ENCODE data around the gene NBEA.

Gene NBEA

DNA sequence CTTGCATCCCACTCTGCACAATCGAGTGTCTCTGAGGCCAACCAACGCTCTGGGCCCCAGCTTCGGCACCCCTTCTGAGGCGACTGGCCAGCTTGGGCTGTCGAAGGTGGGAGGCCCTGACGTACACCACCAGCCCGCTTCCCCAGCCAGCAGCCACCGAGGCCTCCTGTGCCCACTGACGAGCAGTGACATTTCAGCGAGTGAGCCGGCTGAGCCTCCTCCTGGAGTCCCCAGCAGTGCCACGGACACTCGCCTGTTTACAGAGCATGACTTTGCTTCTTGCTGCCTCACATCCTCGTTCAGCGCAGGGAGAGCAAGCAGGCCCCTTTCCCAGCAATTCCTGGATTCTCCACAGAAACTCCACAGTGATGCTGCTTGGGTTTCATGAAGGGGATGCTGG lies 774.7 kb downstream of the NBEA start:
- Histone ChIP-seq H3K79me2 (ENCODE audit: control insufficient read depth, insufficient read depth, low read length, unreplicated experiment) (no peaks in the 10 kb centered on the region), H3K36me3 (ENCODE audit: insufficient read depth, low read length) (no peaks in the 10 kb centered on the region), H2AFZ (ENCODE audit: low read length, unreplicated experiment) (no peak overlapping the region), H3K27ac (ENCODE audit: low read depth, low read length) (no peak overlapping the region), H3K4me3 (ENCODE audit: low read depth, low read length) (no peak overlapping the region), H3K27me3 (ENCODE audit: insufficient read depth, low read length) (no peaks in the 10 kb centered on the region), H3K4me1 (ENCODE audit: control insufficient read depth, insufficient read depth, low read length, unreplicated experiment) (peaks cover 4% of the 10 kb centered on the region)

DNA sequence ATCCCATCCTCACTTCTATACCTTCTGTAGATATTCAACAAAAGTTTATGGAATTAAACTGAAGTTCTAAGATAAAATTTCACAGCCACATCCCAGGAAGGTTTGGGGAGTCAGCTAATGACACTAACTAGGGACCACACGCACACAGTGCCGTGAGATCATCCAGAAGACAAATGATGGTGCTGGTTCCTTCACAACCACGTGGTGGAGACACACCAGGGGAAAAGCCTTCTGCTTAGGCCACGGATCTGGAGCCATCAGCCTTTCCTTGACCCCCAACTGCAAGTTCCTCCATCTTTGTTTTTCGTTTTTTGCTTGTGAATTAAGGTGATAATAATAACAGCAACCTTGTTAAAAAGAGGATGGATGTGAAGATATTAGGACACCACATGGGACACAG lies 776.0 kb downstream of the NBEA start:
- H3K27me3 ChIP-seq (ENCODE audit: insufficient read depth, low read length), result no peaks in the 10 kb centered on the region
- H3K27ac ChIP-seq (ENCODE audit: low read depth, low read length), result no peak overlapping the region
- H3K79me2 ChIP-seq (ENCODE audit: control insufficient read depth, insufficient read depth, low read length, unreplicated experiment), result no peaks in the 10 kb centered on the region
- H3K4me3 ChIP-seq (ENCODE audit: low read depth, low read length), result no peak overlapping the region
- H3K36me3 ChIP-seq (ENCODE audit: insufficient read depth, low read length), result no peaks in the 10 kb centered on the region
- peaks cover 9% of the 10 kb centered on the region for H3K4me1 ChIP-seq (ENCODE audit: control insufficient read depth, insufficient read depth, low read length, unreplicated experiment)
- no peak overlapping the region for H2AFZ ChIP-seq (ENCODE audit: low read length, unreplicated experiment)

- Histone ChIP-seq H3K79me2 (ENCODE audit: control insufficient read depth, insufficient read depth, low read length, unreplicated experiment) (no peaks in the 10 kb centered on the region), H3K36me3 (ENCODE audit: insufficient read depth, low read length) (no peaks in the 10 kb centered on the region), H3K27me3 (ENCODE audit: insufficient read depth, low read length) (no peaks in the 10 kb centered on the region), H2AFZ (ENCODE audit: low read length, unreplicated experiment) (no peak overlapping the region), H3K4me3 (ENCODE audit: low read depth, low read length) (no peak overlapping the region), H3K4me1 (ENCODE audit: control insufficient read depth, insufficient read depth, low read length, unreplicated experiment) (peaks cover 28% of the 10 kb centered on the region), H3K27ac (ENCODE audit: low read depth, low read length) (no peak overlapping the region)
Measured at GRCh38 chr13:35720290-35720689, 778.2 kb downstream of the NBEA start.

GRCh38 chr13:35720690-35721554 lies 778.9 kb downstream of the NBEA start:
- H3K27ac ChIP-seq (ENCODE audit: low read depth, low read length), result no peak overlapping the region
- peak overlapping the region; percentile 44; the same call in 1 of the 2 replicates for H3K4me3 ChIP-seq (ENCODE audit: low read depth, low read length)
- H3K36me3 ChIP-seq (ENCODE audit: insufficient read depth, low read length), result no peaks in the 10 kb centered on the region
- H3K27me3 ChIP-seq (ENCODE audit: insufficient read depth, low read length), result no peaks in the 10 kb centered on the region
- H3K4me1 ChIP-seq (ENCODE audit: control insufficient read depth, insufficient read depth, low read length, unreplicated experiment), result peaks cover 28% of the 10 kb centered on the region
- no peak overlapping the region for H2AFZ ChIP-seq (ENCODE audit: low read length, unreplicated experiment)
- H3K79me2 ChIP-seq (ENCODE audit: control insufficient read depth, insufficient read depth, low read length, unreplicated experiment), result no peaks in the 10 kb centered on the region
